Upper lobe of left lung (tissue), 4 donors: ENCODE results near the gene LBX1.

ENCODE experiments used
- CTCF ChIP-seq, 6 experiments: fragments of 450-650 bp in 4 of 6; fragments of 200-600 bp in 2 of 6; sonication (generic) in 2 of 6; IDR thresholded peaks; one replicate each; pipeline ENCODE4 v1.5.1; 2016 to 2019; ENCODE audit warnings: antibody characterized with exemption in 6 of 6
- POLR2A ChIP-seq, 4 donors: fragments of 450-650 bp; IDR thresholded peaks; one replicate each; pipeline ENCODE4 v1.5.1; 2016 to 2017; ENCODE audit warnings: antibody characterized with exemption in 4 of 4, mild to moderate bottlenecking in 2 of 4
- POLR2AphosphoS5 ChIP-seq, 2 donors: sonication (generic); formaldehyde crosslinking; IDR thresholded peaks; one replicate each; pipeline ENCODE4 v1.5.1; 2017; ENCODE audit warnings: antibody characterized with exemption in 2 of 2

GRCh38 chr10:101215397-101216206 is 13.7 kb downstream of the LBX1 start:
- TF ChIP-seq POLR2A (IDR thresholded peaks at IDR 0.05) (no peak), CTCF (IDR thresholded peaks at IDR 0.05) (no peak), POLR2AphosphoS5 (IDR thresholded peaks at IDR 0.05) (no peak)
